HG03060 (cell line): ENCODE results near the gene DAG1.
A peak's percentile ranks its signal among the peaks of the same experiment; 100 is the strongest.

Source experiments
- ATAC-seq: cut with Tn5 transposase; IDR thresholded peaks from one replicate; pipeline ENCODE4 v1.9.1; 2021; ENCODE audit warnings: low read depth, moderate number of reproducible peaks; ENCODE audit not compliant: unreplicated experiment

DAG1 gene

DNA sequence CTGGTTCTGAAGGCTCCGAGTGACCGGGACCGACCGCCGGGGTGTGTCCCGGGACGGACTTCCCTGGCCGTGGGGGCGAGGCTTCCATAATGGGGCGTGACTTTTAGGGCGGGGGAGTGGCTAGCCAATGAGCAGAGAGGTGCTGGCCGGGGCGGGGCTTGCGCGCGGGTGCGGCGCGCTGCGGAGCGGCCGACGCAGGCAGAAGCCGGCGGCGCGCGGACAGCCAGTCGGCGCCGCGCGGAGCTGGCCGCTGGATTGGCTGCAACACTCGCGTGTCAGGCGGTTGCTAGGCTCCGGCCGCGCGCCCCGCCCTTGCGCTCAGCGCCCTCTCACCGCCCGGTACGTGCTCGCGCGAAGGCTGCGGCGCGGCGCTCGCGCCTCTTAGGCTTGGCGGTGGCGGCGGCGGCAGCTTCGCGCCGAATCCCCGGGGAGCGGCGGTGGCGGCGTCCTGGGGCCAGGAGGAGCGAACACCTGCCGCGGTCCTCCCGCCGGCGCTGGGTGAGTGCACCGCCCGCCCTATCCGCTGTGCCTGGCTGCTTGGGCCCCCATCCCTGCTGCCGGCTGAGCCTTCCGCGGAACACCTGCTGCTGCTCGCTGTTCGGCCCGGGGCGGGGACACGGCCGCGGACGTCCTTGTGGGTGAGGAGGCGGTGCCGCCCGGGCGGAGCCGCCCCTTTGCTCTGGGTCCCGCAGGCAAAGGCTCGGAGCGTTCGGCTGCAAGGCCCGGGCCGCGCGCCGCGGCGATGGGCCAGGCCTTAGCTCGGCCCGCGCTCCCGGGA, at the start of gene DAG1:
DAG1 (plus strand) TSS at position 332 of the 778 bp plus-strand sequence. CDS start 40,268 bp downstream, outside the sequence.
- peak; percentile 48 for ATAC-seq

DNA sequence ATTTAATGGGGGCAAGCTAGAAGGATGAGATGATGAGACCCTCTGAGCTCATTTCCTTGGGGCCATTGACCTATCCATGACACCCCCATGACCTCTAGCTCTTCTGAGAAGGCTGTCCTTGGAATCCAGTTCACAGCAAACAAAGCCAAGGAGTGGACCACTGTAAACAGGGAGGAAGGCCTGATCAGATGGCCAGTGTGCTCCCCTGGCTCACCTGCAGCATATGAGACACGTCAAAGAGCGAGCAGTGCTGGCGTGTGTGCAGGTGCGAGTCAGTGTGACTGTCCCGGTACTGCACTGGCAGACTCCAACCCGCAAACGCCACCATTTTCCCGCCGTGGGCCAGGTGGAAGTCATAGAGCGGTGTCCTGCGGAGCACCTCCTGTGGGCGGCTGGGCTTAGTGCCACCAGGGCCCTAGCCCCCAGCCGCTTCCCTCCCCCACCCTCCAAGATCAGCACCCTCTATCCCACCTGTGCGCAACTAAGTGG, 48.1 kb upstream of the DAG1 start:
- no peak for ATAC-seq

DNA sequence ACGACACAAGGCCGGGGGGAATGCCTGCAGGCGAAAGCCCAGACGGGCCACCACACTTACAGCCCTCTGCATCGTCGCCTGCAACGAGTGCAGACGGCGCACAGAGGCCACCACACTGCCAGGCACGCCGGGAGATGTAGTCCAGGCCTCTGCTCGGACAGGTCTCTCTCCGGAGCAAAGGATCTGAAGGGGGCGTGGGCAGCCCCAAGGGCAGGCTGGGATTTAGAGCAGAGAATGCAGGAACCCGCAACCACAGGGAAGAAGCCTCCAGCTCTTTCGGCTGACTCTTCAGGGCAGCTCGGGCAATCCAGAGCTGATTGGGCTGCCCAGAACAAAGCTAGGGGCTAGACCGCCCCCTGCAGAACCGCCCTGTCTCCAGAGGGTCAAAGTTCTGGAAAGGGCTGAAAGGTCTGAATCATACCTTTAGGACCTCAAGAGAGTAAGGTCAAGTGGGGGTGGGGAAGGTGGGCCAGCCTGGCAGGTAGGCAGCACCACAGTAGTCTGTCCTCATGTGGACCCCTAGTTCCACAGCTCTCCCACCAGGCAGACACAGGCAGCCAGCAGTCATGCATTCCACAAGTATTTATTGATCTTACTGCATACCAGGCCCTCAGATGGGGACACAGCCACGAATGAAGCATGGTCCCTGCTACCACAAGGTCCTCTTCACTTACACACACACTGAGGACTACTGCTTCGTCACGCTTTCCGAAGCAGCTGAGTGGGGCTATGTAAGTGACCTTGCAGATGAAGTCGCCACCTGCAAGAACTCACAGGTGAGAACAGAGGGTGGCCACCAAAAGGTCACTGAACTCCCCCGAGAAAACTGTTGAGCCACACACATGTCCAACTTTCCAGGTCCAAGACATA, 47.5 kb upstream of the DAG1 start, which contains the start of gene AMT:
AMT (minus strand) TSS at position 95 of the 870 bp plus-strand sequence; CDS start at position 72, 23 bp downstream.
- ATAC-seq: no peak

DNA sequence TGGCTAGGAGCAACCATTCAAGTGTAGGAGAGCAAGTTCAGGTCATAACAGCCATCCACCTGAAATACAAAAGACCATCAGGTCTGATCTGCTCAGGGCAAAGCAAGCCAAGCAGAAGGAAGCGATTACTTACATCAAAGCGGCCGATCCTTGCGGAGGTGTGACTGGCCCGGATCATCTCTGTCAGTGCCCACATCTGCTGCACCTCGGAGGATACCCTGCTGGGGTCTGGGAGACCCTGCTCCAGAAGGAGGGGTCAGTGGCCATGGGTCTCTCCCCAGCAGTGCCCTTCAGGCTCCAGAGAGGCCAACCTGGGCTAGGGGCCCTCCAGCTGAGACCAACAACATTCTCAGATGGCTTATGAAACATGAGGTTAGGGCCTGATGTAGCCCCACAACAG, 45.3 kb upstream of the DAG1 start:
- ATAC-seq: no peak

DNA sequence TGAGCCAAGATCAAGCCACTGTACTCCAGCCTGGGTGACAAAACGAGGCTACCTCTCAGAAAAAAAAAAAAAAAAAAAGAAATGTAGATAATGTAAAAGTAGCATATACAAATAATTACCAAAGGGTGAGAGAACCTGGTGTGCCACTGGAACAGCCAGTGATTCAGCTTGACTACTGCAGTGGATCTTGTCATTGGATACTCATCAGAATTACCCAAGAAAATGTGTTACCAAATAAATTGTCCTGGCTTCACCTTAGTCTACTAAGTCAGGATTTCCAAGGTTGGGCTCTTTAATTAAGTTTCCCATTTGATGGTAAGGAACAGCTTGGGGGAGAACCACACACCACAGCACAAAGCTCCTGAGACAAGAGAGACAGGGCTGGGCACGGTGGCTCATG, 42.5 kb upstream of the DAG1 start:
- no peak for ATAC-seq

DNA sequence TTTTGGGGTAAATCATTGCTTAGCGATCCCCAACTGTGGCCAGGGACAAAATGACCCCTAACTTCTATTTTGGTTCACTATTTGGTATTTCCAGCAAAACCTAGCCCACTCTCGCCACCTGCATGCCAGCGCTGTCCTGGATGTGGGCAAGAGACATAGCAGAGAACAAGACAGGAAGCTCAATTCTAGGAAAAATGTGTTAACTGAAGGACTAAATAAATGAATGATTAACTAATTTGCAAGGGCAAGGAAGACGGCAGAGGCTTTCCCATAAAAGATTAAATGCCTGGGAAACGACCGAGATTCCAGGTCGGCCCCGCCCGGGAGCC, 41.4 kb upstream of the DAG1 start:
- ATAC-seq: no peak

DNA sequence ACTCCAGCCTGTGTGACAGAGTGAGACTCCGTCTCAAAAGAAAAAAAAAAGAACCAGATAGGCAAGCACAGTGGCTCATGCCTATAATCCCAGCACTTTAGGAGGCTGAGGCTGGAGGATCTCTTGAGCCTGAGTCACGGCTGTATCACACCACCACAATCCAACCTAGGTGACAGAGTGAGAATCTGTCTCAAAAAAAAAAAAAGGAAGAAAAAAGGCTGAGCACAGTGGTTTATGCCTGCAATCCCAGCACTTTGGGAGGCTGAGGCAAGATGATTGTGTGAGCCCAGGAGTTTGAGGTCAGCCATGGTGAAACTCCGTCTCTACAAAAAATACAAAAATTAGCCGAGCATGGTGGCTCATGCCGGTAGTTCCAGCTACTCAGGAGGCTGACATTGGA, 35.3 kb upstream of the DAG1 start:
- no peak for ATAC-seq

DNA sequence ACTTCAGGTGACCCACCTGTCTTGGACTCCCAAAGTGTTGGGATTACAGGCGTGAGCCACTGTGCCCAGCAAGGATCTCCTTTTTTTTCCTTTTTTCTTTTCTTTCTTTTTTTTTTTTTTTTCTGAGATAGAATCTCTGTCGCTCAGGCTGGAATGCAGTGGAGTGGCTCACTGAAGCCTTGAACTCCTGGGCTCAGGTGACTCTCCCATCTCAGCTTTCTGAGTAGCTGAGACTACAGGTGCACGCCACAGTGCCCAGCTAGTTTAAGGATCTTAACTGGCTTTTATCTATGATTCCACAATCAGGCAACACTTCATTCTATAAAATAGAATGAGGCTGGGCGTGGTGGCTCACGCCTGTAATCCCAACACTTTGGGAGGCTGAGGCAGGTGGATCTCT, 24.7 kb upstream of the DAG1 start:
- no peak for ATAC-seq

DNA sequence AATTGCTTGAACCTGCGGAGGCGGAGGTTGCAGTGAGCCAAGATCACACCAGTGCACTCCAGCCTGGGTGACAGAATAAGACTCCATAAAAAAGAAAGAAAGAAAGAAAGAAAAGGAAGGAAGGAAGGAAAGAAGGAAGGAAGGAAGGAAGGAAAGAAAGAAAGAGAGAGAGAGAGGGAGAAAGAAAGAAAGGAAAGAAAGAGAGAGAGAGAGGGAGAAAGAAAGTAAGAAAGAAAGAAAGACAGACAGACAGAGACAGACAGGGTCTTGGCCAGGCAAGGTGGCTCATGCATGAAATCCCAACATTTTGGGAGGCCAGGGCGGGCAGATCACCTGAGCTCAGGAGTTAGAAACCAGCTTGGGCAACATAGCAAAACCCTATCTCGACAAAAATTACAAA, 16.4 kb upstream of the DAG1 start:
- ATAC-seq: no peak

DNA sequence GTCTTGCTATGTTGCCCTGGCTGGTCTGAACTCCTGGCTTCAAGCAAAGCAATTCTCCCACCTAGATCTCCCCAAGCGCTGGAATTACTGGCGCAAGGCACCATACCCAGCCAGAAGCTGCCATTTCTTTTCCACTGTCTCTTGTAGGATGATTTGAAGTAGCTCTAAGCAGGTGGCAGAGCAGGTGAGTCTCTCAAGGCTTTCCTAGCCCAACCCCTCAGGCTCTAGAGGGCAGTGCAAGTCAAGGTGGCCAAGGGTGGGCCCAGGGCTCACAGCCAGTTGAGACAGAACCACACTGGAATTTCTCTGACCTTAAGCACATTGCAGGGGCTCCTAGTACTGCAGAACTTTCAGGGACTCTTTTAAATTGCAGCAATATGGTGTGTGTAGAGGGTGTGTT, 15.6 kb upstream of the DAG1 start:
- ATAC-seq: no peak

DNA sequence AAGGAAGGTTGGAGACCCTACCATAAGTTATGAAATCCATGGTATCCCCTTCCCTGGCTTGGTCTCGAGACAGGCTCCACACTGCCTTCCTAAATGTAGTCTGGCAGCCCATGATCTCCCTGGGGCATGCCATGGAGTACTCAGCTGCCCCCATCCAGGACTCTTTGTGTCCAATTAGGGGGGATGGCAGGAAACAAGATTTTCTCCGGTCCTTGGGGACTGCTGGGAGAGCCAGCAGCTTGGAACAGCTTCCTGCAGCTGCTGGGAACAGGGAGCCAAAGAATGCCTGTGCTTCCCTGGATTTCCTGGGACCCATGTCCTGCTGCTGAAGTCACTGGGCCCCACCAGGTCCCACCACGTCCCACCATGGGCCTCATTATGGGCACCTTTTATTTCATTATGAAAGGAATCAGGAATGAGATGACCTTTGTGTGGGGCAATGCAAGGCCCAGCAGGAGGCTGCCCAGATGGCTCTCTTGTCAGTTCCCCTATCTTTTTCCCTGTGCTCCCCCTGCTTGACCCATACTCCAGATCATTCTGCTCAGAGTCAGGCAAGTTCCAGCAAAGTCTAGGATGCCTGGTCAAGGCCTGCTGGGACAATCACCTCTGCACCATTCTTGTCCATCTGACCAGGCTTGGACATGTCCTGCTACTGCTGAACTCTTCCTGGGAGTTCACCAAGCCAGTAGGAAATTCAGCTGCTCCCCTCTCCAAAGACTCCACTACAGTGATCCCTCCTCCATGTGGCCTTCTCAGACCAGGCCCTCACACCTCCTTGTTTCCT, 15.0 kb upstream of the DAG1 start:
- ATAC-seq: no peak

DNA sequence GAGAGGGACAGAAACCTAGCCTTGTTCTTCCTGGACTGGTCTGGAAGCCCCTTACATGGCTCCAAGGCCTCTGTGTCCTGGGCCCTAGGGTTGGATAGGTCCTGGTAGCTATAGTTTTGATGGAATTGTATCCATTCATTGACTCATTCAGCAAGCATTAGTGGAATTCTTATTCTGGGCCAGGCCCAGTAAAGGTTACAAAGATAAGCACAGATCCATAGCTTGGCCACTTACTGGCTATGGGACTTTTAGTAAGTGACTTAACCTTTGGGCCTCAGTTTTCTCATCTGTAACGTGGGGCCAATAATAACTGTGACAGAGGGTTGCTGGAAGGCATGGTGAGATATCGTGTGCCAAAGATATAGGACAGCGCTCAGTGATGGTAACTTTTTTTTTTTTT, 13.6 kb upstream of the DAG1 start:
- no peak for ATAC-seq

DNA sequence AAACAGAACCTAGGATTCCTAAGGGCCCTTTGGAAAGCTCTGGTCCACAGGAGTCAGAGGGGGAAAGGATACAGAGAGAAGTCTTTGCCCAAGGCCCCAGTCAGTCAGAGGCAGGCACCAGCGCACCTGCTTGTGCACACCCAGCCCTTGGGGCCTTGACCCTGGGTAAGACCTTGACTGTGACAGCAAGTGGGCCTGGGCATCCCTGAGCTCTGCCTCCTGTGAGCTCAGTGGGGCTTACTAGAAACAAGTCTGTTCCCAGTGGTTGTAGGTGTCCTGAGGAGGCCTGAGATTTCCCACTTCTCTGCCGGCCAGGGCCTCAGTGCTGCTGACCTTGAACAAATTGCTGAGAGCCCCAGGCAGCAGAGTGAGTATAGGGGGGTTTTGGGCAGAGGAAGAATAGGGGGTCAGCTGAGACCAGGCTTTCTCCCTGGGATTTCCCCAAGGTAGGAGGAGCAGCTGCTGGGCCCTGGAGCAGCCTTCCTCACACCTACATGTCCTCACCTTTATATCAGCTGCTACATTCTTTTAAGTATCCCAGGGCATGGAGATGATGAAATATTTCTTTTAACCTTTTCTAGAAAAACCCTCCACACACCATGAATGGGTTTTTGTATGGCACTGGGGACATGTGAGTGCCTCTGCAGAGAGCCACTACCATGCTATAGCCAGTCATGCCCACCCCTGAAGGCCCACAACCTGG, 9.7 kb upstream of the DAG1 start:
- no peak for ATAC-seq

DNA sequence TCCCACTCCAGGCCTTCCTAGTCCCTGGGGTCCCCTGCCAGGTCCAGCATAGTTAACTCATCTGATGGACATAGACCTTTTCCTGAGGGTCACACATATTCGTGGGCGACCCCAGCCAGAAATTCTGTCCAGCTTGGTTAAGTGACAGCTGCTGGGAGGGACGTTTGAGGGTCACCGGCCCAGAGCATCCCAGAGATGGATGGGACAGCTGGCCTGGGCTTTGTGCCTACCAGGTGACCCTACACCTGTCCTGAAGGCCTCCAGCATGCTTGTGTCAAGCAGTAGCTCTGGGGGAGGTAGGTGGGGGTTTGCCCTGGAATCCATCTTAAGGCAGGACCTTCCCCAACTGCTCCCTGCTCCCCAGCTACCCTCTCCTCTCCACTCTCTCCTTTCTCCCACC, 9.1 kb upstream of the DAG1 start:
- ATAC-seq: no peak

DNA sequence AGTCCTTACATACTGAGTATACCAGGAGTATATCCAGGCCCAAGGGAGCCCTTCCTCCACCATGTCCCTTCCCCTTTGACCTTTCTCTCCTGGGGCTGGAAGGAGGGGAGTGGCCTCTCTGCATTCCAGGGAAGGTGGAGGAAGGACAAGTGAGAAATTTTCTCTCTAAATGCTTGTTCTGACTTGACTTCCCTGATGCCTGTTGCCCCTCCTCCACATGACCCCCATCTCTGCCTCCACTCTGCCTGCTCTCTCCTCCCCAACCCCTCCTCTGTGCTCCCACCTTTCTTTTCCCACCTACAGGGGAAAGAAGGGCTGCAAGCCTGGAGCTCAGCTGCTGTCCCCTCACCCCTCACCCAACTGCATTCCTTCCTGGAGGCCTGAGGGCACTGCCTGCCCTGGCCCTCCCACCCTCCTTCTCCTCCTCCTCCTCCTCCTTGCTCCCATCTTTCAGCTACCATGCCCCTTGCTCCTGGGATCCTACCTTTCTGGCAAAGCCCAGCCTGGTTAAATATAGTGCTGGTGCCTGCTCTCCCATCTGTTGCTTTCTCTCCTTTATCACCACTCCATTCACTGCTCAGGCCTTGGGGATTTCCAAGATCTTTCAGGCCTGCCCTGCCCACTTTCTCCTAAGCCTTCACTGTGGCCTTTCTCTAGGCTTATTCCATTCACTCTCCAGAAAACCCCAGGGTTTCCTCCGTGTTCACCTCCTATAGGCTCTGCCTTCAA, 8.5 kb upstream of the DAG1 start:
- ATAC-seq: no peak

DNA sequence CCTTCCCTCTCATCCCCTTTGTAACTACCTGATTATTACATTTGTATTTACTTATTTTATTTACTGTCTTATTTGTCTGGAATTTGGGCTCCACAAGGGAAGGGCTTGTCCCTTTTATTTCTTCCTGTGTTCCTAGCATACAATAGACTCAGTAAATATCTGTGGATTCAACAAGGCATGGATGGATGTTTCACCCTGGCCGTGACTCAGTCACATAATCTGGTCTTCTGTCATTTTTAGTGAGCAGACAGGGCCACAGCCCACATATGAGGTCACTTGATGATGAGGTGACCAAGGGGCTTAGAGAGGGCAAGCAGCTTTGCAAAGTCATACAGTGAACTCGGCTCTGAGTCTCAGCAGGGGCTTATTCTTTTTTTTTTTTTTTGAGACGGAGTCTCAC, 7.8 kb upstream of the DAG1 start:
- ATAC-seq: no peak

DNA sequence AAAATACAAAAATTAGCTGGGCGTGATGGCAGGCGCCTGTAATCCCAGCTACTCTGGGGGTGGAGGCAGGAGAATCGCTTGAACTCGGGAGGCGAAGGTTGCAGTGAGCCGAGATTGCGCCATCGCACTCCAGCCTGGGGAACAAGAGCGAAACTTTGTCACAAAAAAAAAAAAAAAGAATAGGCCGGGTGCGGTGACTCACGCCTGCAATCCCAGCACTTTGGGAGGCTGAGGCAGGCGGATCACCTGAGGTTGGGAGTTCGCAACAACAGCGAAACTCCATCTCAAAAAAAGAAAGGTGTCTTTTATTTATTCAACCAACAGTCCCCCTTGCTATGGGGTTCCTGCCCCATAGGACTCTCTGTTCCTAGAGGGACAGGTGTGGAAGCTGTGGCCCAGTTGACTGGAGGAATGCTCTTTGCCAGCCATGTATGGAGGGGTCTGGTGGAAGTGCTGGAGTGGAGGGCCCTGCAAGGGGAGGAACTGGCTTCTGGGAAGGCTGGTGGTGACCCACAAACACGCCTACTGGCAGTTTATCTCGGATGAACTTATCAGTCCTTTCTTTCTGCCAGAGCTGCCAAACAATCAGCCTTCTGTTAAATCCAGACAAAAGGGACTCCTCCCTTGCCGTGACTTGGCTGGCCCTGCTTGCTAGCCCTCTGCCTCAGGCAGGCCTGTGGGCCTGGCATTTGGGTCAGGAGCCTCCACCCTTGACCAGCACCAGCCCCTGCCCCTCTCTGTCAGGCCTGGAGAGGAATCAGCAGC, 4.6 kb upstream of the DAG1 start:
- ATAC-seq: no peak

DNA sequence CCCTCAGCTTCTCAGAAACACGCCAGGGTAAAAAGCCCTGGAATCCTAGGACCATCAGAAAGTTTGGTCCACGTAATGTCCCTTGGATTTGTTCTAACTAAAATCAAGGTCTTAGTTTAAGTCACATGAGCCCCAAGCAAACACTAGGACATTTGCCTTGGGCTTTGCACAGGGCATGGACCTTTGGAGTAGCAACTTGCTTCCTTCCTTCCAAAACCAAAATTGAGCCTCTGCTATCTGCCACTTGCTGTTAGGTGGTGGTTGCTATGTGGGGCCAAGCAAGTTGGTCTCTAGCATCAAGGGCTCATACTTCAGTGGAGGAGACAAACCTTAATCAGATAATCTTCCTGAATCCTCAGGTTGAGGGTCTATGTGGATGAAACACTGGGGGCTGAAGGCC, 4.0 kb upstream of the DAG1 start:
- ATAC-seq: no peak
